Skeletal muscle cell (primary cell): Measurements from ENCODE around the gene PDK3.
A peak's percentile ranks its signal among the peaks of the same experiment; 100 is the strongest.

ENCODE experiments used
- DNase-seq: peaks from one replicate; pipeline ENCODE4 v3.0.0-alpha.2; 2010; ENCODE audit warnings: low read depth
- H3K4me3 ChIP-seq: 2 replicates; pipeline ENCODE4 v1.5.1; 2011; ENCODE audit warnings: low read depth, mild to moderate bottlenecking, control low read depth, low read length, moderate library complexity

Gene PDK3

GRCh38 chrX:24479924-24480323 lies 14.8 kb downstream of the PDK3 start:
- H3K4me3 ChIP-seq: no peak overlapping the region
- DNase-seq: no peak

GRCh38 chrX:24480400-24480865 lies 15.3 kb downstream of the PDK3 start:
- no peak overlapping the region for H3K4me3 ChIP-seq
- DNase-seq: no peak

- no peak overlapping the region for H3K4me3 ChIP-seq
- no peak for DNase-seq
Measured at GRCh38 chrX:24482823-24483415, 17.8 kb downstream of the PDK3 start.

DNA sequence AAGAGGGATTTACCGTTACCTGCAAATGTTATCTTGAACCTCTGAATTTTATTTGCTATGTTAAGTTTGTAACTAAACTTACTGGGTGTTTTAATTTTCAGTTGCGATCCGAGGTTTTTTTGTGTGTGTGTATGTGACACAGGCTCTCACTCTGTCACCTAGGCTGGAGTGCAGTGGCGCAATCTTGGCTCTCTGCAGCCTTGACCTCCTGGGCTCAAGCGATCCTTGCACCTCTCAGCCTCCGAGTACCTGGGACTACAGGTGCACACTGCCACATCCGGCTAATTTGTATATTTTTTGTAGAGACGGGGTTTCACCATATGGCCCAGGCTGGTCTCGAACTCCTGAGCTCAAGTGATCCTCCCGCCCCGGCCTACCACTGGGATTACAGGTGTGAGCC lies 18.5 kb downstream of the PDK3 start:
- H3K4me3 ChIP-seq: no peak overlapping the region
- no peak for DNase-seq

- no peak for DNase-seq
- no peak overlapping the region for H3K4me3 ChIP-seq
Measured at GRCh38 chrX:24485323-24485722, 20.2 kb downstream of the PDK3 start.

- no peak overlapping the region for H3K4me3 ChIP-seq
- DNase-seq: no peak
Measured at GRCh38 chrX:24485976-24486680, 21.0 kb downstream of the PDK3 start.

GRCh38 chrX:24487571-24487970 lies 22.5 kb downstream of the PDK3 start:
- H3K4me3 ChIP-seq: no peak overlapping the region
- no peak for DNase-seq

DNA sequence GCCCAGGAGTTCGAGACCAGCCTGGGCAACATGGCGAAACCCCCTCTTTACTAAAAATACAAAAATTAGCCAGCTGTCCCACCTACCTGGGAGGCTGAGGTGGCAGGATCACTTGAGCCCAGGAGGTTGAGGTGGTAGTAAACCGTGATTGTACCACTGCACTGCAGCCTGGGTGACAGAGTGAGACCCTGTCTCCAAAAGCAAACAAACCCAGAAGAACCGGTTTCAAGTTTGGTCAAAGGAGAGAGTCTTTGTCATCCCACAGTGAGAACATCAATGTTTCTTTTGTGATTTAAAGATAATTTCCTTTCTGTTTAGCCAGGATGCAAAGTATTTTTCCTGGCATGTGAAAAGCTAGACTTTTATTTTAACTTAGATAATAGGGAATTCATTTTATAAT lies 26.7 kb downstream of the PDK3 start:
- no peak overlapping the region for H3K4me3 ChIP-seq
- DNase-seq: no peak

GRCh38 chrX:24493740-24494581 lies 28.9 kb downstream of the PDK3 start:
- no peak for DNase-seq
- H3K4me3 ChIP-seq: no peak overlapping the region

GRCh38 chrX:24494647-24495075 lies 29.6 kb downstream of the PDK3 start:
- peak; percentile 48 for DNase-seq
- no peak overlapping the region for H3K4me3 ChIP-seq

DNA sequence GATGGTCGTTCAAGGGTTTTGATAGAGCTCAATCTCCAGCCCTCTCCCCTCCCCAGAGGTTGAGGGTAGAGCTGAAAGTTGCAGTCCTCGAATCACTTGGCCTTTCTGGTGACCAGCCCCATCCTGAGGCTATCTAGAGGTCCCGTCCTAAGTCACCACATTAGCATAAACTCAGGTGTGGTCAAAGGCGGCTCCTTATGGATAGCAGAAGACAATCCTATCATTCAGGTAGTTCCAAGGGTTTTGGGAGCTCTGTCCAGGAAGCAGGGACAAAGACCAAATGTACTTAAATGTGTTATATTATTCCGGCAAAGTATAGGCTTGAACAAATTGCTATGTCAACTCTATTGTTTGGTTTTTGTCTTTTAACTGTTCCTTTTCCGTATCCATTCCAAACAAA lies 30.6 kb downstream of the PDK3 start:
- no peak for DNase-seq

DNA sequence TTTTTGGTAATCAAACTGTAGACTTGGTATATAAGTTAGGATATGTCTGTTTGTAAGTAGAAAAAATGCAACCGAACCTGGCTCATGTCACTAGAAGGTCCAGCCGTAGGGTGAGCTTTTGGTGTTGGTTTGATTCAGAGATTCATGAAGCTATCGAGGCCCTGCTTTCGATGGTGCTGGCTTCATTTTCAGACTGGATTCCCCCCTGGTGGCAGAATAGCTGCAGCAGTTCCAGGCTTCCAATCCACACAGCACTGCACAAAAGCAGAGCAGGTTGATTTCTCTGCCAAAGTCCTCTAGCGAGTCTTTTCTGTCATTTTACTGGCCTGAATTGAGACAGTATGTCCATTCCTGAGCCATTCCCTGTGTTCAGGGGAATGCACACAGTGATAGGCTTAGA lies 33.1 kb downstream of the PDK3 start:
- no peak for DNase-seq
- no peak overlapping the region for H3K4me3 ChIP-seq

More for the DNA sequence above, 30.6 kb downstream of the PDK3 start:
- H3K4me3 ChIP-seq: no peak overlapping the region

DNA sequence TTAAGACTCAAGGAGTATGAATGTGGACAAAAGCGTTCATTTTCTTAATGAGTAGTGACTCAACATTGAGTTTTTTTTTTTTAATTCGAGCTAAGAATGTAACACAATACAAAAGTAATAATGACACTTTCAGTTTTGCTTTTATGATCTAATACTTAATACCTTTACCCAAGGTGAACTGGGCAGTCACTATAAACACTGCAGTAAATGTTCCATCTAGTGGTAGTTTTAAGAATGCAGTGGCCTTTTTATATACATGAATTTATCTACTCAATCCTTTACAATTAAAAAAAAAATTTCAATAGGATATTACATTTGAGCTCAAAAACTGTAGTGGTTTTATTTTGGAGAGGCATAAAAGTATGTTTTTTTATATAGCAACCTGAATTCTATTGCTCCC lies 33.9 kb downstream of the PDK3 start:
- no peak for DNase-seq
- no peak overlapping the region for H3K4me3 ChIP-seq

- no peak for DNase-seq
- H3K4me3 ChIP-seq: no peak overlapping the region
Measured at GRCh38 chrX:24506082-24506481, 41.0 kb downstream of the PDK3 start.

DNA sequence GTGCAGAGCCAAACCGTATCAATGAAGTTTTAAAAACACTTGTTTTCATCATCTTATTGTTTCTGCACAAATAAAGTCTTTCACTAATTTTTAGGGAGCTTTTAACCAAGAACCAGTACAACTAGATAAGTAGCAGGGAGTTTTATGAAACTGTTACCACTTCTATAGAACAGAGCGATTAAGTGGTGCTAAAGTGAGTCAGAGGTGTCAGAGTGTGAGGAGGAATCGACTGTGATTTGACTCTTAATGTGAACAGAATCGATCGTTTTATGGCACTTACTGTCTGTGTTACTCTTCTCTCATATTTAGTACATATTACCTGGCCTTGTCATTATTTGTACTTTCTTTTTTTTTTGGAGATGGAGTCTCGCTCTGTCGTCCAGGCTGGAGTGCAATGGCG lies 43.3 kb downstream of the PDK3 start:
- H3K4me3 ChIP-seq: no peak overlapping the region
- DNase-seq: no peak

- H3K4me3 ChIP-seq: no peak overlapping the region
- no peak for DNase-seq
Measured at GRCh38 chrX:24513416-24513815, 48.3 kb downstream of the PDK3 start.

DNA sequence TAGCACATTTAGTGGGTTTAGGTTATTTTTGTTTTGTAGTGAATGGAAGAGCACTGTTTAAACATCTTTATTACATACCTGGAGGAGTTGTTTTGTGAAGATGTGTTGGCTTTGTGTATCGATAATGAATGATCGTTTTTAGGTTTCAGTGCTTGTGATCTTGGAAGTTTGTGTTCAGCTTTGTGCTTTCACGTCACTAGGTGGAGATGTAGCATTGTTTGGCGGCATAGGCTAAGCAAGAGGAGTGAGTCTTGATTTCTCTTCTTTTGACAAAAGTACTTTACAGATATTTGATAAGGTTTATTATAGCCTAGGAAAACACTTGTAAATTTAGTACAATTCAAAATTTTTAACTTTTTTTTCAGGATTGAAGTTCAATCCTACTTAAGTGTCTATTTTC lies 50.4 kb downstream of the PDK3 start:
- no peak overlapping the region for H3K4me3 ChIP-seq
- DNase-seq: no peak

GRCh38 chrX:24520472-24520871 lies 55.4 kb downstream of the PDK3 start:
- DNase-seq: no peak
- H3K4me3 ChIP-seq: no peak overlapping the region

DNA sequence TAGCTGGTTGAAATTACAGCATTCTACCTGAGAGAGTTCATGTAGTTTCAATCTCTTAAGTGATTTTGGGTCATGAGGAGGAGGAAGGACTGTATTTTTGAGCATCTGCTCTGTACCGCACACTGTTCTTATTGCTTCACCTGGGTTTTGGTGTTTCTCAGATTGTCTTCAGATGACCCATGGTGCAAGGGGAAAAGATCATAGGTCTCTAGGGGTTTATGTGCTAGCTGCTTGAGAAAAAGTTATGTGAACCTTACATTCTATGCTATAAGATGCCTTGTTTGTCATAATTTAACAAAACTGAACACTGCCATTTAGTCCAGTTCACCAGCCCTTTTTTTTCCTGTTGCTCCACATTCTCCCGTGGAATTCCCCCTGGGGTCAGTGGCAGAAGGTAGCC lies 60.4 kb downstream of the PDK3 start:
- no peak for DNase-seq
- no peak overlapping the region for H3K4me3 ChIP-seq

GRCh38 chrX:24526616-24527015 lies 61.5 kb downstream of the PDK3 start:
- DNase-seq: no peak
- H3K4me3 ChIP-seq: no peak overlapping the region
